K562 (cell line): Measurements from ENCODE around the gene PNLIPRP1. TPM values are rescaled to one million over a fixed set of nuclear protein-coding genes. Genes with fewer than 3 reads are reported as not detected.

Experiments used
- ATAC-seq: fragments of 200-7000 bp; cut with Tn5 transposase; 3 replicates; pipeline ENCODE4 v1.9.1; 2020; ENCODE audit warnings: moderate library complexity
- BruUV-seq: library from RNA; stranded (reverse); fragments of 400-500 nt; replicated peaks from 2 replicates; lab custom pipeline; 2021; lab: Mats Ljungman, UMichigan
- CTCF ChIA-PET: fragments of 300-600 bp; formaldehyde crosslinking; extraction: SDS; loops from one replicate; lab custom pipeline; 2021; ENCODE audit warnings: low intra/inter-chr PET ratio; lab: Yijun Ruan, JAX
- POLR2A ChIA-PET: fragments of 300-600, 350-650 bp; sonication (Branson Sonifier 250); formaldehyde crosslinking; extraction: SDS; loops from one replicate; lab custom pipeline; 2021; ENCODE audit warnings: antibody characterized with exemption, inconsistent platforms; lab: Yijun Ruan, JAX
- DNase-seq, 4 experiments: peaks; one replicate each; pipeline versions ENCODE4 v3.0.0 to v3.0.0-alpha.2; 2011 to 2018; ENCODE audit warnings: low spot score in 3 of 4, mixed read lengths in 3 of 4; ENCODE audit errors: extremely low read depth in 1 of 4
- FAIRE-seq: peaks from 2 replicates; lab custom pipeline; 2011; peaks lifted over from hg19 to GRCh38; lab: Jason Lieb, UNC
- H2AFZ ChIP-seq: 2 replicates; pipeline ENCODE4 v1.6.0; 2011; ENCODE audit warnings: low read depth, low read length, control low read depth, inconsistent platforms
- H3K27ac ChIP-seq: fragments of 200-600 bp; 3 replicates; pipeline ENCODE4 v1.8.0; 2011; ENCODE audit warnings: low read depth, mild to moderate bottlenecking, control low read depth, inconsistent platforms, low read length, moderate library complexity, mixed read lengths; ENCODE audit errors: extremely low read depth
- H3K27me3 ChIP-seq, 2 experiments: fragments of 300-600 bp in 1 of 2; 2 replicates in 1 of 2; 3 replicates in 1 of 2; pipeline versions ENCODE4 v1.6.0 to v1.8.0; 2011; ENCODE audit warnings: inconsistent platforms in 2 of 2, low read length in 2 of 2, mild to moderate bottlenecking in 1 of 2, mixed read lengths in 1 of 2, moderate library complexity in 1 of 2; ENCODE audit not compliant: control insufficient read depth in 2 of 2, insufficient read depth in 2 of 2
- H3K36me3 ChIP-seq: fragments of 300-600 bp; 3 replicates; pipeline ENCODE4 v1.8.0; 2011; ENCODE audit warnings: mild to moderate bottlenecking, low read length, inconsistent platforms; ENCODE audit not compliant: control insufficient read depth, insufficient read depth
- H3K4me1 ChIP-seq, 2 experiments: fragments of 200-600 bp in 1 of 2; replicated peaks in 1 of 2; 2 replicates in 1 of 2; 3 replicates in 1 of 2; pipeline versions ENCODE4 v1.5.1 to v1.8.0; 2011; ENCODE audit warnings: inconsistent platforms in 2 of 2, low read length in 2 of 2, mild to moderate bottlenecking in 1 of 2, mixed read lengths in 1 of 2, moderate library complexity in 1 of 2; ENCODE audit not compliant: control insufficient read depth in 2 of 2, insufficient read depth in 2 of 2
- H3K4me2 ChIP-seq: 2 replicates; pipeline ENCODE4 v1.6.1; 2011; ENCODE audit warnings: low read length, control low read depth, inconsistent platforms, mixed read lengths; ENCODE audit not compliant: insufficient read depth
- H3K4me3 ChIP-seq: fragments of 200-600 bp; sonication (generic), shearing (Covaris generic); 2 replicates; pipeline ENCODE4 v1.5.1; 2016; ENCODE audit warnings: control low read depth, inconsistent platforms
- H3K79me2 ChIP-seq: fragments of 200-600 bp; 3 replicates; pipeline ENCODE4 v1.8.0; 2011; ENCODE audit warnings: low read length, inconsistent platforms; ENCODE audit not compliant: control insufficient read depth, insufficient read depth
- H3K9ac ChIP-seq, 2 experiments: 2 replicates each; pipeline versions ENCODE4 v1.6.0 to v1.6.1; 2011; ENCODE audit warnings: low read depth in 2 of 2, low read length in 2 of 2, control low read depth in 1 of 2, inconsistent platforms in 1 of 2, mild to moderate bottlenecking in 1 of 2, mixed read lengths in 1 of 2; ENCODE audit not compliant: insufficient read depth in 1 of 2
- H3K9me1 ChIP-seq: one replicate; pipeline ENCODE4 v1.6.0; 2011; ENCODE audit warnings: inconsistent platforms, mild to moderate bottlenecking, low read length, moderate library complexity; ENCODE audit not compliant: control insufficient read depth, insufficient read depth
- H3K9me3 ChIP-seq: replicated peaks from 2 replicates; pipeline ENCODE4 v1.5.1; 2011; ENCODE audit warnings: low read depth, low read length, inconsistent platforms; ENCODE audit not compliant: control insufficient read depth, insufficient read depth
- H4K20me1 ChIP-seq: replicated peaks from 2 replicates; pipeline ENCODE4 v1.6.1; 2011; ENCODE audit warnings: low read length, inconsistent platforms, mixed read lengths; ENCODE audit not compliant: control insufficient read depth, insufficient read depth
- CEBPG ChIP-seq, 3 experiments: fragments of 200-800 bp in 1 of 3; sonication (Bioruptor generic) in 1 of 3; sonication (generic) in 1 of 3; formaldehyde crosslinking in 1 of 3; IDR thresholded peaks in 2 of 3; conservative IDR thresholded peaks in 1 of 3; 2 replicates each; pipeline versions ENCODE4 v1.6.1 to v1.8.0; 2016 to 2022; ENCODE audit warnings: missing compliant biosample characterization in 2 of 3, missing genetic modification characterization in 2 of 3, mild to moderate bottlenecking in 1 of 3, missing genetic modification reagents in 1 of 3
- HSF4 ChIP-seq: fragments of 250-450 bp; sonication (Bioruptor Pico); IDR thresholded peaks from 2 replicates; pipeline ENCODE4 v2.1.2; 2022; ENCODE audit warnings: mild to moderate bottlenecking, moderate library complexity, borderline replicate concordance
- KLF1 ChIP-seq: fragments of 450-650 bp; IDR thresholded peaks from 2 replicates; pipeline ENCODE4 v1.6.1; 2016; ENCODE audit warnings: missing genetic modification characterization, missing compliant biosample characterization
- PHB2 ChIP-seq: fragments of 450-650 bp; IDR thresholded peaks from 2 replicates; pipeline ENCODE4 v1.6.1; 2017; ENCODE audit warnings: low read depth
- POLR2AphosphoS5 ChIP-seq: IDR thresholded peaks from 2 replicates; pipeline ENCODE4 v1.6.1; 2011; ENCODE audit warnings: mild to moderate bottlenecking, low read depth, low read length, moderate library complexity; ENCODE audit not compliant: control insufficient read depth, insufficient read depth
- TRIM24 ChIP-seq, 2 experiments: fragments of 450-650 bp; IDR thresholded peaks; 2 replicates each; pipeline ENCODE4 v1.6.1; 2016
- TRIM28 ChIP-seq: fragments of 450-650 bp; IDR thresholded peaks from 2 replicates; pipeline ENCODE4 v1.6.1; 2017
- ZNF277 ChIP-seq: fragments of 250-450 bp; sonication (Bioruptor Pico); IDR thresholded peaks from 2 replicates; pipeline ENCODE4 v1.8.0; 2022; ENCODE audit warnings: inconsistent platforms, mild to moderate bottlenecking, moderate library complexity, borderline replicate concordance
- ZSCAN29 ChIP-seq: fragments of 450-650 bp; IDR thresholded peaks from 2 replicates; pipeline ENCODE4 v1.6.1; 2017
- WGBS: fragments of 100-300 bp; shearing (Covaris generic); methylation state at CpG from one replicate; pipeline ENCODE4 v1.1.6; 2016; ENCODE audit warnings: low coverage, mixed read lengths; ENCODE audit not compliant: insufficient coverage; ENCODE audit errors: missing lambda C conversion rate; 5-methylcytosine and 5-hydroxymethylcytosine counted together
- in situ Hi-C: fragments of 300-500 bp; cut with MboI; formaldehyde crosslinking; loops from 4 replicates; pipeline ENCODE4 v1.15.0; 2018; ENCODE audit warnings: inconsistent platforms, mixed read lengths
- intact Hi-C: fragments of 100-400 bp; cut with micrococcal nuclease; formaldehyde crosslinking; loops from 2 replicates; pipeline ENCODE4 v1.14.2; 2022
- polyA plus RNA-seq, 8 experiments: library from polyadenylated mRNA; depleted of rRNA in 4 of 8; stranded (reverse) in 5 of 8; unstranded in 3 of 8; fragments of >200 nt; fragmentation: Nextera tagmentation in 2 of 8; fragmentation: Illumina TruSeq in 1 of 8; extraction: Ambion mirVana in 2 of 8; extraction: Trizol in 1 of 8; gene quantifications; 2 replicates each; pipeline versions ENCODE4 v1.2.1 to v1.2.3, GENCODE V29; 2011 to 2014; ENCODE audit warnings: inconsistent platforms in 1 of 8, missing spikeins in 1 of 8
- total RNA-seq, 7 experiments: library from RNA; depleted of rRNA in 6 of 7; stranded (reverse); fragments of >200 nt in 6 of 7; fragmentation: Illumina TruSeq in 2 of 7; extraction: Trizol in 2 of 7; gene quantifications; 2 replicates each; pipeline versions ENCODE4 v1.2.1 to v1.2.3, GENCODE V29; 2011 to 2021; ENCODE audit warnings: low replicate concordance in 1 of 7

Gene PNLIPRP1
- total and polyA plus RNA-seq, 9 of the 15 experiments (the other 6 are each of a cell fraction or from before 2014, with no cell fraction given): 0.60 TPM; not detected in 8

GRCh38 chr10:116608686-116609594, 18.2 kb downstream of the PNLIPRP1 start:
- no peak overlapping the region for H3K27ac ChIP-seq
- H3K9ac ChIP-seq: peak overlapping the region in 1 of 2 experiments; percentile 68; a peak in 2 of 4 replicates
- H4K20me1 ChIP-seq: no peaks in the 10 kb centered on the region
- ChIA-PET POLR2A (no interaction called here), CTCF (no interaction called here)
- 0 out of 2 replicates have a peak overlapping the region, but pooled peaks have one; percentile 8 for H3K4me3 ChIP-seq
- FAIRE-seq (no peak), ATAC-seq (peak; percentile 56), DNase-seq (no peak)
- in situ Hi-C loops (no loop called here), intact Hi-C loops (no loop called here)
- peaks cover 0 to 7% of the 10 kb centered on the region in 2 experiments; a peak in 2 of 5 replicates for H3K4me1 ChIP-seq
- H3K27me3 ChIP-seq: peaks cover 0 to 13% of the 10 kb centered on the region in 2 experiments; a peak in 2 of 5 replicates
- peak overlapping the region; percentile 79; the same call in 1 of the 2 replicates for H2AFZ ChIP-seq
- peak overlapping the region; percentile 58 for H3K4me2 ChIP-seq
- H3K79me2 ChIP-seq: no peaks in the 10 kb centered on the region
- no peaks in the 10 kb centered on the region for H3K36me3 ChIP-seq
- BruUV-seq: no TSS peak
- no peaks in the 10 kb centered on the region for H3K9me1 ChIP-seq
- TF ChIP-seq ZNF277 (no peak), CEBPG (CRISPR knock-in tag; IDR thresholded peaks at IDR 0.05) (no peak), CEBPG (tag; conservative IDR thresholded peaks at IDR 0.05 in 1 of 2, IDR thresholded peaks at IDR 0.05 in 1 of 2) (no peak), KLF1 (tag) (no peak), ZSCAN29 (no peak), TRIM24 (IDR thresholded peaks at IDR 0.05) (no peak), PHB2 (no peak), HSF4 (CRISPR knock-in tag) (no peak), TRIM28 (no peak), POLR2AphosphoS5 (no peak)
- H3K9me3 ChIP-seq: no peaks in the 10 kb centered on the region
- WGBS: 7% methylated on average over 21 of the region's 41 CpGs
